GM12878 (cell line): ENCODE data around the gene MCFD2. TPM values are rescaled to one million over a fixed set of nuclear protein-coding genes. Genes with fewer than 3 reads are reported as not detected.

Experiments
- ATAC-seq: fragments of 200-7000 bp; cut with Tn5 transposase; 3 replicates; pipeline ENCODE4 v1.9.1; 2020; ENCODE audit warnings: mild to moderate bottlenecking, moderate library complexity
- BruUV-seq: library from RNA; stranded (reverse); fragments of 400-500 nt; replicated peaks from 2 replicates; lab custom pipeline; 2021; lab: Mats Ljungman, UMichigan
- CTCF ChIA-PET: fragments of 300-600 bp; sonication (Branson Sonifier 250); formaldehyde crosslinking; extraction: SDS; loops from one replicate; lab custom pipeline; 2021; ENCODE audit warnings: inconsistent platforms; lab: Yijun Ruan, JAX
- POLR2A ChIA-PET: fragments of 350-600 bp; formaldehyde crosslinking; extraction: SDS; loops from one replicate; lab custom pipeline; 2021; ENCODE audit warnings: inconsistent platforms; lab: Charles Lee
- RAD21 ChIA-PET: fragments of 300-600 bp; sonication (Branson Sonifier 250); formaldehyde crosslinking; loops from one replicate; lab custom pipeline; 2023; ENCODE audit warnings: antibody characterized with exemption; ENCODE audit not compliant: unreplicated experiment; lab: Charles Lee
- SMC1A ChIA-PET: fragments of 300-600 bp; sonication (Branson Sonifier 250); formaldehyde crosslinking; loops from one replicate; lab custom pipeline; 2023; ENCODE audit not compliant: unreplicated experiment, uncharacterized antibody; lab: Charles Lee
- DNase-seq: peaks from one replicate; pipeline ENCODE4 v3.0.0-alpha.2; 2011; ENCODE audit warnings: low read depth, low spot score
- FAIRE-seq: peaks from 3 replicates; lab custom pipeline; 2011; peaks lifted over from hg19 to GRCh38; lab: Jason Lieb, UNC
- H2AFZ ChIP-seq: 2 replicates; pipeline ENCODE4 v1.6.0; 2011; ENCODE audit warnings: low read depth, low read length, control low read depth; ENCODE audit not compliant: control insufficient read depth
- H3K27ac ChIP-seq: 2 replicates; pipeline ENCODE4 v1.5.1; 2011; ENCODE audit warnings: control low read depth; ENCODE audit not compliant: control insufficient read depth, insufficient read depth
- H3K27me3 ChIP-seq, 2 experiments: replicated peaks in 1 of 2; 2 replicates each; pipeline versions ENCODE4 v1.6.0 to v1.6.1; 2011; ENCODE audit warnings: low read length in 1 of 2; ENCODE audit not compliant: control insufficient read depth in 2 of 2, insufficient read depth in 2 of 2
- H3K36me3 ChIP-seq, 2 experiments: 2 replicates each; pipeline ENCODE4 v1.5.1; 2011; ENCODE audit warnings: low read length in 1 of 2; ENCODE audit not compliant: control insufficient read depth in 2 of 2, insufficient read depth in 2 of 2
- H3K4me1 ChIP-seq: 2 replicates; pipeline ENCODE4 v1.6.1; 2011; ENCODE audit warnings: mild to moderate bottlenecking, low read length, moderate library complexity, mixed read lengths; ENCODE audit not compliant: control insufficient read depth, insufficient read depth
- H3K4me2 ChIP-seq: 2 replicates; pipeline ENCODE4 v1.6.0; 2011; ENCODE audit warnings: control low read depth; ENCODE audit not compliant: control insufficient read depth, insufficient read depth
- H3K4me3 ChIP-seq: fragments of 200-600 bp; sonication (generic); 2 replicates; pipeline ENCODE4 v1.5.1; 2016
- H3K79me2 ChIP-seq: 2 replicates; pipeline ENCODE4 v1.6.0; 2011; ENCODE audit warnings: low read length; ENCODE audit not compliant: control insufficient read depth, insufficient read depth
- H3K9ac ChIP-seq: 2 replicates; pipeline ENCODE4 v1.8.0; 2011; ENCODE audit warnings: low read length, control low read depth, mixed read lengths; ENCODE audit not compliant: control insufficient read depth, insufficient read depth
- H3K9me3 ChIP-seq: replicated peaks from 3 replicates; pipeline ENCODE4 v1.5.1; 2011; ENCODE audit warnings: mild to moderate bottlenecking, low read length; ENCODE audit not compliant: control insufficient read depth, insufficient read depth
- H4K20me1 ChIP-seq: 2 replicates; pipeline ENCODE4 v1.6.0; 2011; ENCODE audit not compliant: control insufficient read depth, insufficient read depth
- BACH1 ChIP-seq: fragments of 450-650 bp; IDR thresholded peaks from 2 replicates; pipeline ENCODE4 v1.6.1; 2017; ENCODE audit warnings: mild to moderate bottlenecking, borderline replicate concordance
- CHD2 ChIP-seq: IDR thresholded peaks from 2 replicates; pipeline ENCODE4 v1.6.1; 2011; ENCODE audit warnings: low read depth, low read length, improper control_type of control experiment, borderline replicate concordance
- CTCF ChIP-seq, 3 experiments: IDR thresholded peaks in 2 of 3; conservative IDR thresholded peaks in 1 of 3; 2 replicates each; pipeline ENCODE4 v1.5.1; 2011; ENCODE audit warnings: low read depth in 3 of 3, low read length in 3 of 3, mild to moderate bottlenecking in 3 of 3, control low read depth in 2 of 3, moderate library complexity in 2 of 3, inconsistent platforms in 1 of 3, mixed read lengths in 1 of 3; ENCODE audit not compliant: control insufficient read depth in 2 of 3, insufficient read depth in 1 of 3; ENCODE audit errors: extremely low read depth in 1 of 3
- EED ChIP-seq: sonication (generic); IDR thresholded peaks from 2 replicates; pipeline ENCODE4 v1.6.1; 2016; ENCODE audit warnings: antibody characterized with exemption, low read depth
- ESRRA ChIP-seq: IDR thresholded peaks from 2 replicates; pipeline ENCODE4 v1.6.1; 2012; ENCODE audit warnings: mild to moderate bottlenecking, low read length, improper control_type of control experiment
- LARP7 ChIP-seq: fragments of 450-650 bp; IDR thresholded peaks from 2 replicates; pipeline ENCODE4 v1.6.1; 2017; ENCODE audit warnings: mild to moderate bottlenecking
- NFYA ChIP-seq: IDR thresholded peaks from 2 replicates; pipeline ENCODE4 v1.6.1; 2011; ENCODE audit warnings: low read depth, mild to moderate bottlenecking, low read length, improper control_type of control experiment, borderline replicate concordance
- POLR2A ChIP-seq: IDR thresholded peaks from 2 replicates; pipeline ENCODE4 v1.6.1; 2011; ENCODE audit warnings: low read depth, mild to moderate bottlenecking, low read length
- RAD21 ChIP-seq: IDR thresholded peaks from 2 replicates; pipeline ENCODE4 v1.6.1; 2011; ENCODE audit warnings: mild to moderate bottlenecking, low read depth, low read length, moderate library complexity; ENCODE audit not compliant: insufficient read depth
- SIX5 ChIP-seq: IDR thresholded peaks from 2 replicates; pipeline ENCODE4 v1.6.1; 2011; ENCODE audit warnings: mild to moderate bottlenecking, low read depth, low read length, moderate library complexity; ENCODE audit not compliant: severe bottlenecking
- SMC3 ChIP-seq: IDR thresholded peaks from 2 replicates; pipeline ENCODE4 v1.6.1; 2011; ENCODE audit warnings: low read length, improper control_type of control experiment, borderline replicate concordance
- SP1 ChIP-seq: IDR thresholded peaks from one replicate; pipeline ENCODE4 v1.6.1; 2011; ENCODE audit warnings: low read depth, low read length
- ZNF274 ChIP-seq: IDR thresholded peaks from one replicate; pipeline ENCODE4 v1.8.0; 2011; ENCODE audit not compliant: insufficient read length, insufficient read depth
- WGBS: methylation state at CpG from one replicate; pipeline ENCODE4 v1.1.6; 2016; ENCODE audit warnings: low lambda C conversion rate; ENCODE audit not compliant: insufficient replicate concordance, insufficient coverage; ENCODE audit errors: missing lambda C conversion rate; 5-methylcytosine and 5-hydroxymethylcytosine counted together
- in situ Hi-C: fragments of 300-500 bp; cut with MboI; formaldehyde crosslinking; loops from 9 replicates; pipeline ENCODE4 v1.14.3; 2018; ENCODE audit warnings: mixed read lengths
- intact Hi-C: fragments of 100-400 bp; cut with micrococcal nuclease; formaldehyde crosslinking; loops from one replicate; pipeline ENCODE4 v1.14.2; 2022; ENCODE audit not compliant: unreplicated experiment
- polyA plus RNA-seq, 11 experiments: library from polyadenylated mRNA; depleted of rRNA in 4 of 11; unstranded in 6 of 11; stranded (reverse) in 5 of 11; fragments of >200 nt; fragmentation: Nextera tagmentation in 4 of 11; fragmentation: Illumina TruSeq in 1 of 11; extraction: Ambion mirVana in 4 of 11; extraction: Trizol in 1 of 11; gene quantifications; 1 replicate in 1 of 11; 2 replicates in 10 of 11; pipeline versions ENCODE4 v1.2.1 to v1.2.3, GENCODE V29; 2011 to 2016; ENCODE audit warnings: inconsistent platforms in 2 of 11, missing spikeins in 2 of 11, low read depth in 1 of 11
- total RNA-seq, 4 experiments: library from RNA; depleted of rRNA in 3 of 4; stranded (reverse); fragments of >200 nt in 3 of 4; fragmentation: Illumina TruSeq in 1 of 4; extraction: Trizol in 1 of 4; gene quantifications; 2 replicates each; pipeline versions ENCODE4 v1.2.1 to v1.2.3, GENCODE V29; 2013 to 2021
- TF ChIP-seq, protein P1 (sequence below): fragments of 450-650 bp; IDR thresholded peaks from 2 replicates; pipeline ENCODE4 v1.6.1; 2017; ENCODE audit warnings: antibody characterized with exemption, mild to moderate bottlenecking, moderate library complexity
- TF ChIP-seq, protein P2 (sequence below): IDR thresholded peaks from 2 replicates; pipeline ENCODE4 v1.6.1; 2011; ENCODE audit warnings: borderline replicate concordance, low read depth, mild to moderate bottlenecking, moderate library complexity, mixed read lengths, low read length; ENCODE audit not compliant: insufficient read depth; ENCODE audit errors: extremely low read length
- TF ChIP-seq, protein P3 (sequence below): fragments of 450-650 bp; IDR thresholded peaks from 2 replicates; pipeline ENCODE4 v1.6.1; 2016; ENCODE audit warnings: mild to moderate bottlenecking

Gene MCFD2
- total and polyA plus RNA-seq, 10 of the 15 experiments (the other 5 are each of a cell fraction or from before 2014, with no cell fraction given), result 35.0 to 57.3 (median 40.3) TPM

DNA sequence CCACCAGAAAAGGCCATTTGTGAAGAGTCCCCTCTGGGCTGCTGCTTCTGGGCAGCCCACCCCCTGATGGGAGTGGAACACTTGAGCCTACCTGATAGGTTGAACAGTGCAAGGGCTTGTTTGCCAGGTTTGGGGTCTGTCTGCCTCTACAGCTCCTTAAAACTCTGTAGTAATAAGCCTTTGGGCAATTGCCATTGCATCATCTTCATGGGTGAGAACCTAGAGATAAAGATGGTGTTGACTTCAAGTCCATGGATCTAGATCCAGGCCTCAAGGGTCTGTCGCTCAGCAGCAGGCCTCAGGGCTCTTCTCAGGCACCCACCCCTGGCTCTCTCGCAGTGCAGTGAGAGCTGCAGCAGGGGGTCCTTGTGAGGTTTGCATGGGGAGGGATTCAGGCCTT, 47.1 kb upstream of the MCFD2 start (continued):
- TF ChIP-seq BACH1 (no peak), NFYA (no peak), ESRRA (no peak), SP1 (no peak)
- TF ChIP-seq, protein P1, sequence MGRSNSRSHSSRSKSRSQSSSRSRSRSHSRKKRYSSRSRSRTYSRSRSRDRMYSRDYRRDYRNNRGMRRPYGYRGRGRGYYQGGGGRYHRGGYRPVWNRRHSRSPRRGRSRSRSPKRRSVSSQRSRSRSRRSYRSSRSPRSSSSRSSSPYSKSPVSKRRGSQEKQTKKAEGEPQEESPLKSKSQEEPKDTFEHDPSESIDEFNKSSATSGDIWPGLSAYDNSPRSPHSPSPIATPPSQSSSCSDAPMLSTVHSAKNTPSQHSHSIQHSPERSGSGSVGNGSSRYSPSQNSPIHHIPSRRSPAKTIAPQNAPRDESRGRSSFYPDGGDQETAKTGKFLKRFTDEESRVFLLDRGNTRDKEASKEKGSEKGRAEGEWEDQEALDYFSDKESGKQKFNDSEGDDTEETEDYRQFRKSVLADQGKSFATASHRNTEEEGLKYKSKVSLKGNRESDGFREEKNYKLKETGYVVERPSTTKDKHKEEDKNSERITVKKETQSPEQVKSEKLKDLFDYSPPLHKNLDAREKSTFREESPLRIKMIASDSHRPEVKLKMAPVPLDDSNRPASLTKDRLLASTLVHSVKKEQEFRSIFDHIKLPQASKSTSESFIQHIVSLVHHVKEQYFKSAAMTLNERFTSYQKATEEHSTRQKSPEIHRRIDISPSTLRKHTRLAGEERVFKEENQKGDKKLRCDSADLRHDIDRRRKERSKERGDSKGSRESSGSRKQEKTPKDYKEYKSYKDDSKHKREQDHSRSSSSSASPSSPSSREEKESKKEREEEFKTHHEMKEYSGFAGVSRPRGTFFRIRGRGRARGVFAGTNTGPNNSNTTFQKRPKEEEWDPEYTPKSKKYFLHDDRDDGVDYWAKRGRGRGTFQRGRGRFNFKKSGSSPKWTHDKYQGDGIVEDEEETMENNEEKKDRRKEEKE, result no peak

DNA sequence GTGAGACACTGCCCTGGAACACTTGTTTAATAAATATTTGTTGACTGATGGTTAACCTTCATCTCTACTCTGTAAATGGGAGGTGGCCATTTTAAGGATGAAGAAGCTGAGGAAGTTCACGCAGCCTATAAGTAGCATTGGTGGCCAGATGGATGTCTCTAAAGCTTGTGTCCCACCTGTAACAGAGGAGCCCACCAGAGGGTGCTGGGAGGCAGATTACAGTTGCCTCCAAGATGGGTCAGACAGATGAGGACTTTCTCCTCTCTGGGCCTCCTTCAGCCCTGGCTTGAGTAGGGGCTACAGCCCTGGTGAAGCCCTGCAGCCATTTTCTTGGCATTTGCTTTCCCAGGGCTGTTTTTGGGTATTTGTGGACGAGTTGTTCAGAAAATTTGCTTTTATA, 45.0 kb upstream of the MCFD2 start:
- ATAC-seq, result peak; percentile 36; the same call in 2 of the 3 replicates
- H3K4me3 ChIP-seq, result no peak overlapping the region
- H3K4me1 ChIP-seq, result no peaks in the 10 kb centered on the region
- WGBS, result 85% methylated on average over 2 of the region's 2 CpGs
- no peaks in the 10 kb centered on the region for H4K20me1 ChIP-seq
- H3K9me3 ChIP-seq, result no peaks in the 10 kb centered on the region
- ChIA-PET RAD21 (interaction anchor here (1.1 kb wide), 1 partner anchor 23 kb away, joined by 3 read pairs; no protein-coding TSS in a partner anchor), CTCF (interaction anchor here (2.4 kb wide), 1 partner anchor 362 kb away, joined by 13 read pairs; no protein-coding TSS in a partner anchor), SMC1A (no interaction called here), POLR2A (interaction anchor here (0.7 kb wide), 1 partner anchor 17 kb away, joined by 3 read pairs; no protein-coding TSS in a partner anchor)
- H3K27ac ChIP-seq, result no peak overlapping the region
- no peak for FAIRE-seq
- H3K27me3 ChIP-seq, result no peaks in the 10 kb centered on the region
- H2AFZ ChIP-seq, result no peak overlapping the region
- no peak for DNase-seq
- intact Hi-C loops, result no loop called here
- in situ Hi-C loops, result no loop called here
- TF ChIP-seq POLR2A (no peak), LARP7 (no peak), RAD21 (peak; percentile 36; the same call in 1 of the 2 replicates), CTCF (IDR thresholded peaks at IDR 0.05 in 2 of 3, conservative IDR thresholded peaks at IDR 0.05 in 1 of 3; ENCODE audit: control insufficient read depth in 2 of 3, extremely low read depth in 1 of 3, insufficient read depth in 1 of 3, low read depth in 3 of 3, low read length in 3 of 3) (peak in 2 of 3 experiments; percentile 9 to 14; a peak in 1 of 6 replicates), CHD2 (no peak), SMC3 (peak; percentile 11; the same call in 1 of the 2 replicates), EED (no peak), SIX5 (no peak), ZNF274 (no peak)
- TF ChIP-seq, protein P2, sequence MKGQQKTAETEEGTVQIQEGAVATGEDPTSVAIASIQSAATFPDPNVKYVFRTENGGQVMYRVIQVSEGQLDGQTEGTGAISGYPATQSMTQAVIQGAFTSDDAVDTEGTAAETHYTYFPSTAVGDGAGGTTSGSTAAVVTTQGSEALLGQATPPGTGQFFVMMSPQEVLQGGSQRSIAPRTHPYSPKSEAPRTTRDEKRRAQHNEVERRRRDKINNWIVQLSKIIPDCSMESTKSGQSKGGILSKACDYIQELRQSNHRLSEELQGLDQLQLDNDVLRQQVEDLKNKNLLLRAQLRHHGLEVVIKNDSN, result no peak
- TF ChIP-seq, protein P3, sequence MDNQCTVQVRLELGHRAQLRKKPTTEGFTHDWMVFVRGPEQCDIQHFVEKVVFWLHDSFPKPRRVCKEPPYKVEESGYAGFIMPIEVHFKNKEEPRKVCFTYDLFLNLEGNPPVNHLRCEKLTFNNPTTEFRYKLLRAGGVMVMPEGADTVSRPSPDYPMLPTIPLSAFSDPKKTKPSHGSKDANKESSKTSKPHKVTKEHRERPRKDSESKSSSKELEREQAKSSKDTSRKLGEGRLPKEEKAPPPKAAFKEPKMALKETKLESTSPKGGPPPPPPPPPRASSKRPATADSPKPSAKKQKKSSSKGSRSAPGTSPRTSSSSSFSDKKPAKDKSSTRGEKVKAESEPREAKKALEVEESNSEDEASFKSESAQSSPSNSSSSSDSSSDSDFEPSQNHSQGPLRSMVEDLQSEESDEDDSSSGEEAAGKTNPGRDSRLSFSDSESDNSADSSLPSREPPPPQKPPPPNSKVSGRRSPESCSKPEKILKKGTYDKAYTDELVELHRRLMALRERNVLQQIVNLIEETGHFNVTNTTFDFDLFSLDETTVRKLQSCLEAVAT, result no peak
- H3K36me3 ChIP-seq, result peaks cover 29 to 36% of the 10 kb centered on the region in 2 experiments
- BruUV-seq, result no TSS peak
- H3K9ac ChIP-seq, result no peak overlapping the region
- H3K4me2 ChIP-seq, result no peak overlapping the region
- H3K79me2 ChIP-seq, result no peaks in the 10 kb centered on the region
